Breast epithelium (tissue), 4 donors: ENCODE measurements around the gene PTGER3. TPM values are rescaled to one million over a fixed set of nuclear protein-coding genes. Genes with fewer than 3 reads are reported as not detected.

Experiments
- DNase-seq, 2 donors: peaks; one replicate each; pipeline ENCODE4 v3.0.0-alpha.2; 2019; ENCODE audit warnings: low spot score in 2 of 2
- H3K27ac ChIP-seq, 2 donors: fragments of 200-600 bp; sonication (generic) in 1 of 2; one replicate each; pipeline ENCODE4 v1.5.1; 2016 to 2019; ENCODE audit warnings: mild to moderate bottlenecking in 1 of 2
- H3K27me3 ChIP-seq, 2 donors: fragments of 200-600 bp; sonication (generic) in 1 of 2; one replicate each; pipeline versions ENCODE4 v1.5.1 to v1.6.0; 2017 to 2019; ENCODE audit warnings: control low read depth in 1 of 2, mild to moderate bottlenecking in 1 of 2
- H3K36me3 ChIP-seq: fragments of 200-600 bp; one replicate; pipeline ENCODE4 v1.5.1; 2019
- H3K4me1 ChIP-seq, 2 donors: fragments of 200-600 bp; sonication (generic); one replicate each; pipeline ENCODE4 v1.5.1; 2016 to 2019; ENCODE audit warnings: control low read depth in 1 of 2
- H3K4me3 ChIP-seq, 3 donors: fragments of 200-600 bp; sonication (generic); 1 replicate in 2 of 3; 2 replicates in 1 of 3; pipeline ENCODE4 v1.5.1; 2016 to 2019; ENCODE audit warnings: mild to moderate bottlenecking in 3 of 3, moderate library complexity in 2 of 3
- H3K9me3 ChIP-seq, 2 donors: fragments of 200-600 bp; sonication (generic) in 1 of 2; one replicate each; pipeline ENCODE4 v1.5.1; 2016 to 2019; ENCODE audit warnings: control low read depth in 1 of 2
- CTCF ChIP-seq, 3 donors: fragments of 450-650 bp; IDR thresholded peaks; one replicate each; pipeline ENCODE4 v1.5.1; 2016 to 2017; ENCODE audit warnings: antibody characterized with exemption in 3 of 3, mild to moderate bottlenecking in 3 of 3, moderate library complexity in 3 of 3
- POLR2A ChIP-seq: fragments of 450-650 bp; IDR thresholded peaks from one replicate; pipeline ENCODE4 v1.6.1; 2016; ENCODE audit warnings: antibody characterized with exemption, mild to moderate bottlenecking, moderate library complexity
- POLR2AphosphoS5 ChIP-seq, 3 donors: sonication (generic); formaldehyde crosslinking; IDR thresholded peaks; one replicate each; pipeline ENCODE4 v1.6.1; 2017; ENCODE audit warnings: antibody characterized with exemption in 3 of 3
- intact Hi-C: fragments of 100-400 bp; cut with DNase I; formaldehyde crosslinking; loops from one replicate; pipeline ENCODE4 v1.15.1; 2023; ENCODE audit warnings: low total_unique reads
- total RNA-seq, 3 donors: library from RNA; depleted of rRNA; stranded (reverse); fragments of >200 nt; gene quantifications; one replicate each; pipeline ENCODE4 v1.1.0, GENCODE V29; 2016

Gene PTGER3
- total RNA-seq, result 100 to 1,000 TPM in 1 of 3 donors, 10 to 100 TPM in 2; 43.3 to 193 (median 52.1) TPM

- DNase-seq, result peak; percentile 50 to 84
- H3K9me3 ChIP-seq, result no peaks in the 10 kb centered on the region
- peak within 1 kb of the TSS; percentile 47 to 75 (median 63) for H3K4me3 ChIP-seq
- no peaks in the 10 kb centered on the region for H3K4me1 ChIP-seq
- peak within 1 kb of the TSS in 1 of 2 donors; percentile 23 for H3K27ac ChIP-seq
- TF ChIP-seq POLR2AphosphoS5 (IDR thresholded peaks at IDR 0.05), result no peak
- TF ChIP-seq CTCF (IDR thresholded peaks at IDR 0.05), result no peak
- TF ChIP-seq POLR2A, result no peak
- intact Hi-C loops, result loop anchor here (10.0 kb wide), 1 partner anchor 1743 kb away; no protein-coding TSS in a partner anchor
- H3K27me3 ChIP-seq, result peaks cover 0 to 3% of the 10 kb centered on the region in 2 donors
- no peaks in the 10 kb centered on the region for H3K36me3 ChIP-seq
Measured at GRCh38 chr1:71047635-71048607, at the start of gene PTGER3. Gene PTGER3 (minus strand): TSS chr1:71047816. CDS start chr1:71047577, 239 bp downstream.

GRCh38 chr1:71094913-71095312, 47.3 kb upstream of the PTGER3 start:
- Histone ChIP-seq H3K36me3 (no peaks in the 10 kb centered on the region), H3K4me3 (no peak overlapping the region), H3K27me3 (no peaks in the 10 kb centered on the region), H3K27ac (no peak overlapping the region), H3K9me3 (no peaks in the 10 kb centered on the region), H3K4me1 (no peaks in the 10 kb centered on the region)
- DNase-seq, result no peak
- intact Hi-C loops, result no loop called here
- no peak for TF ChIP-seq POLR2A
- no peak for TF ChIP-seq POLR2AphosphoS5 (IDR thresholded peaks at IDR 0.05)
- TF ChIP-seq CTCF (IDR thresholded peaks at IDR 0.05), result no peak

GRCh38 chr1:71093938-71094337, 46.3 kb upstream of the PTGER3 start:
- intact Hi-C loops, result no loop called here

GRCh38 chr1:71089536-71090270, 42.1 kb upstream of the PTGER3 start:
- Histone ChIP-seq H3K4me3 (no peak overlapping the region), H3K9me3 (no peaks in the 10 kb centered on the region), H3K27me3 (no peaks in the 10 kb centered on the region), H3K27ac (peak overlapping the region in 1 of 2 donors; percentile 45), H3K4me1 (no peaks in the 10 kb centered on the region), H3K36me3 (no peaks in the 10 kb centered on the region)
- DNase-seq, result no peak
- intact Hi-C loops, result no loop called here
- TF ChIP-seq POLR2AphosphoS5 (IDR thresholded peaks at IDR 0.05) (no peak), POLR2A (no peak), CTCF (IDR thresholded peaks at IDR 0.05) (no peak)

More at GRCh38 chr1:71093938-71094337, 46.3 kb upstream of the PTGER3 start:
- Histone ChIP-seq H3K4me1 (no peaks in the 10 kb centered on the region), H3K27ac (no peak overlapping the region), H3K4me3 (no peak overlapping the region), H3K27me3 (no peaks in the 10 kb centered on the region), H3K9me3 (no peaks in the 10 kb centered on the region), H3K36me3 (no peaks in the 10 kb centered on the region)
- TF ChIP-seq POLR2A (no peak), POLR2AphosphoS5 (IDR thresholded peaks at IDR 0.05) (no peak), CTCF (IDR thresholded peaks at IDR 0.05) (peak in 1 of 3 donors; percentile 21)
- no peak for DNase-seq
